Natural killer cell (primary cell): ENCODE results near the gene USH1G. TPM values are rescaled to one million over a fixed set of nuclear protein-coding genes. Genes with fewer than 3 reads are reported as not detected.
A peak's percentile ranks its signal among the peaks of the same experiment; 100 is the strongest.

Experiments used
- ATAC-seq, 3 donors: fragments of 150-1000 bp in 2 of 3; fragments of 200-7000 bp in 1 of 3; cut with Tn5 transposase; 1 replicate in 1 of 3; 2 replicates in 2 of 3; pipeline ENCODE4 v1.10.0; 2021; ENCODE audit warnings: mild to moderate bottlenecking in 2 of 3, moderate library complexity in 2 of 3
- DNase-seq, 2 donors: peaks; one replicate each; pipeline versions ENCODE4 v3.0.0 to v3.0.0-alpha.2; 2013 to 2021; ENCODE audit warnings: mixed read lengths in 1 of 2
- H3K27ac ChIP-seq: one replicate; pipeline ENCODE4 v1.5.1; 2013; ENCODE audit warnings: mild to moderate bottlenecking, low read length
- H3K27me3 ChIP-seq: one replicate; pipeline ENCODE4 v1.6.1; 2013; ENCODE audit warnings: low read length; ENCODE audit not compliant: control insufficient read depth, insufficient read depth
- H3K36me3 ChIP-seq: one replicate; pipeline ENCODE4 v1.6.1; 2013; ENCODE audit warnings: low read length; ENCODE audit not compliant: control insufficient read depth, insufficient read depth
- H3K4me1 ChIP-seq: one replicate; pipeline ENCODE4 v1.6.1; 2013; ENCODE audit warnings: low read length; ENCODE audit not compliant: control insufficient read depth, insufficient read depth
- H3K4me3 ChIP-seq: one replicate; pipeline ENCODE4 v1.5.1; 2013; ENCODE audit warnings: low read length
- H3K9me3 ChIP-seq: one replicate; pipeline ENCODE4 v1.6.1; 2013; ENCODE audit warnings: low read length; ENCODE audit not compliant: control insufficient read depth, insufficient read depth
- H3K27ac Mint-ChIP-seq, 2 donors: one replicate each; pipeline ENCODE4 v1.8.0; 2022; ENCODE audit warnings: mild to moderate bottlenecking in 2 of 2, mixed read lengths in 2 of 2, moderate library complexity in 1 of 2
- H3K27me3 Mint-ChIP-seq, 2 donors: one replicate each; pipeline ENCODE4 v1.8.0; 2022; ENCODE audit warnings: low read depth in 2 of 2, mixed read lengths in 2 of 2
- H3K36me3 Mint-ChIP-seq: one replicate; pipeline ENCODE4 v1.8.0; 2022; ENCODE audit warnings: mixed read lengths
- H3K4me1 Mint-ChIP-seq, 2 donors: one replicate each; pipeline ENCODE4 v1.8.0; 2022; ENCODE audit warnings: mixed read lengths in 2 of 2
- H3K4me3 Mint-ChIP-seq: one replicate; pipeline ENCODE4 v1.8.0; 2022; ENCODE audit warnings: mild to moderate bottlenecking, moderate library complexity, mixed read lengths
- H3K9me3 Mint-ChIP-seq, 2 donors: one replicate each; pipeline ENCODE4 v1.8.0; 2022; ENCODE audit warnings: mixed read lengths in 2 of 2
- CTCF ChIP-seq: fragments of 200-600 bp; IDR thresholded peaks from one replicate; pipeline ENCODE4 v1.8.0; 2022; ENCODE audit warnings: antibody characterized with exemption
- WGBS: methylation state at CpG from one replicate; pipeline ENCODE4 v1.1.7; 2013; ENCODE audit warnings: missing lambda C conversion rate; ENCODE audit not compliant: insufficient coverage; 5-methylcytosine and 5-hydroxymethylcytosine counted together
- intact Hi-C: fragments of 100-400 bp; cut with micrococcal nuclease; formaldehyde crosslinking; loops from one replicate; pipeline ENCODE4 v1.14.2; 2022
- total RNA-seq, 4 donors: library from RNA; stranded (reverse); fragments of 120-200 nt in 1 of 4; gene quantifications; one replicate each; pipeline versions ENCODE4 v1.2.3 to v1.2.4, GENCODE V29; 2013 to 2022

The USH1G gene
- total RNA-seq, 3 donors from 2014 or later (not counting 1 experiment from before 2014, with no cell fraction given), result not detected

DNA sequence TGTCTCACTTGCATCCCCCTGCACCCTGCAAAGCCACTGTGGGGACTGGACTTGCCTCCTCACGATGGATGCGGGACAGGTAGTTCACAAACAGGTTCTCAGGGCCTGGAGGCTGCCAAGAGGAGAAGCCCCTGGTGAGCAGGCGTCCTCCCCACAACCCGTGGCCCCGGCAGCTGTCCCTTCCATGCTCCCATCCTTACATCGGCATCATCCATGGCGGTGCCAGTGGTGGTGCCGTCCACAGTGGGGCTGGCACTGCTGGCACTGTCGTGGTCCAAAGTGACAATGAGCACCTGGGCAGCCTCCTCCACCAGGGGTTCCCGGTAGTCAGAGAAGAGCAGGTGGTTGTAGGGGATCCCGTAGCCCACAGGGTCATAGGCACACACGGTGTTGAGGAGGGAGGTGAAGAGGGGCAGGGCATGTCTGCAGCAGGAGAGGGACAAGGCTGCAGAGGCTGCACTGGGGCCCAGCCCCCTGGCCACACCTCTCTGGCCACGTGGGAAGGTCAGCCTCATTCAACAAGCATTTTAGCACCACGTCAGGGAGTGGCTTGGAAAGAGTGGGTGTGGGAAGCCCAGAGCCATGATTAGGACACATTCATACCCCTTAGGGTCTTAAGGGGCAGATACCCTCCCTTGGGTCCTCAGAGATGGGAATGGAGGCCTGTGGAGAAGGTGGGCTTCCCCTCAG lies 36.9 kb upstream of the USH1G start:
- Mint-ChIP-seq H3K4me1 (peaks cover 0 to 4% of the 10 kb centered on the region in 2 donors), H3K36me3 (no peaks in the 10 kb centered on the region), H3K27me3 (peaks cover under 1 to 4% of the 10 kb centered on the region in 2 donors), H3K9me3 (no peaks in the 10 kb centered on the region), H3K27ac (no peak overlapping the region), H3K4me3 (no peak overlapping the region)
- H3K4me1 ChIP-seq, result peaks cover 8% of the 10 kb centered on the region
- H3K27ac ChIP-seq, result no peak overlapping the region
- no peak for TF ChIP-seq CTCF
- no peaks in the 10 kb centered on the region for H3K9me3 ChIP-seq
- ATAC-seq, result no peak
- no peaks in the 10 kb centered on the region for H3K36me3 ChIP-seq
- DNase-seq, result no peak
- H3K27me3 ChIP-seq, result no peaks in the 10 kb centered on the region
- WGBS, result 74% methylated on average over 13 of the region's 14 CpGs
- no peak overlapping the region for H3K4me3 ChIP-seq
- intact Hi-C loops, result loop anchor here (1.0 to 5.0 kb wide), 3 partner anchors 38 to 169 kb away; partner anchors contain the start of genes MRPL58, OTOP2 and USH1G

DNA sequence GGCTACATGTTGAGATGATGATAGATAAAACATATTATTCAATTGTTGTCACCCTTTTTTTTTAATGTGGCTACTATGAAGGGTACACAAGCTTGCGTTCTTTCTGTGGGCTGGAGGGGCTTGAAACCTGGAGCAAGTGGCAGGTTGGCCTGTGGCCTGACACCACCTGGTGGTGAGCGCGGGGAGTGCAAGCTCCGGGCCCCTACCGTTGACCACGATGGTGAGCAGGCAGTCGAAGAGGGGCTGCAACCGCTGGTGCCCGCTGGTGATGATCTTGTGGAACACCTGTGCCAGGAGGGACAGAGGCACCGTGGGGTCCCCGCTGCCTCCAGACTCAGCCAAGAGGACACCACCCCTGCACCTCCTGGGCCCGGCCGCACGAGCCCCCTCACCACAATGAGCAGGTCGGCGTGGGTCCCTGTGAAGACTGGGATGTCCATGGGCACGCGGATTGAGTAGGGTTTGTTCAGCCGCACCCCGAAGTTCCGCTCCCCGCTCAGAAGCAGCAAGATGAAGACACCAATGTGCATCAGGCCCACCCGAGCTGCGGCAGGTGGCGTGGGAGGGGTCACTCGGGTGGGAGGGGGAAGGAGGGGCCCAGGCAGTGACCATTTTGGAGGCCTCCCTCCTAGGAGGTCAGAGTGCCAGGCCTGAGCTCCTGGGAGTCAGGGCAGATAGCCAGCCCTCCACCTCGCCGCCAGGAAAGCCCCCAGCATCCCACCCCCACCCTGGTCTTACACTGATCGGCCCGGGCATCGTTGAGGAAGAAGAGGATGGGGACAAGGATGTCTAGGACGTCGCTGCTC lies 35.1 kb upstream of the USH1G start:
- no peak overlapping the region for H3K27ac Mint-ChIP-seq
- Histone ChIP-seq H3K9me3 (no peaks in the 10 kb centered on the region), H3K4me1 (peaks cover 8% of the 10 kb centered on the region), H3K27me3 (no peaks in the 10 kb centered on the region), H3K27ac (no peak overlapping the region), H3K36me3 (no peaks in the 10 kb centered on the region), H3K4me3 (no peak overlapping the region)
- H3K4me1 Mint-ChIP-seq, result peaks cover 0 to 4% of the 10 kb centered on the region in 2 donors
- intact Hi-C loops, result loop anchor here (5.0 kb wide), 1 partner anchor 36 kb away; the partner anchor contains the start of genes OTOP2 and USH1G
- ATAC-seq (peak; percentile 77 to 86 (median 84)), DNase-seq (peak; percentile 82 to 83)
- H3K9me3 Mint-ChIP-seq, result no peaks in the 10 kb centered on the region
- peak; percentile 90 for TF ChIP-seq CTCF
- H3K4me3 Mint-ChIP-seq, result no peak overlapping the region
- WGBS, result 46% methylated on average over 31 of the region's 33 CpGs
- H3K27me3 Mint-ChIP-seq, result peaks cover 0 to 4% of the 10 kb centered on the region in 2 donors
- no peaks in the 10 kb centered on the region for H3K36me3 Mint-ChIP-seq

GRCh38 chr17:74956093-74956492 lies 33.0 kb upstream of the USH1G start:
- Histone ChIP-seq H3K27ac (no peak overlapping the region), H3K36me3 (no peaks in the 10 kb centered on the region), H3K4me3 (no peak overlapping the region), H3K4me1 (peaks cover 3% of the 10 kb centered on the region), H3K9me3 (no peaks in the 10 kb centered on the region), H3K27me3 (no peaks in the 10 kb centered on the region)
- DNase-seq (no peak), ATAC-seq (no peak)
- Mint-ChIP-seq H3K4me3 (no peak overlapping the region), H3K4me1 (no peaks in the 10 kb centered on the region), H3K9me3 (no peaks in the 10 kb centered on the region), H3K27ac (no peak overlapping the region), H3K27me3 (peaks cover 0 to 4% of the 10 kb centered on the region in 2 donors), H3K36me3 (no peaks in the 10 kb centered on the region)
- no peak for TF ChIP-seq CTCF
- intact Hi-C loops, result loop anchor here (5.0 kb wide), 1 partner anchor 34 kb away; the partner anchor contains the start of genes OTOP2 and USH1G
- WGBS, result 76% methylated on average over 4 of the region's 4 CpGs
